K562 (cell line): ENCODE data around the gene GTPBP2. TPM values are rescaled to one million over a fixed set of nuclear protein-coding genes. Genes with fewer than 3 reads are reported as not detected.

Experiments used
- CHD4 ChIP-seq: fragments of 200-600 bp; sonication (generic); IDR thresholded peaks from 3 replicates; pipeline ENCODE4 v1.6.1; 2012; ENCODE audit warnings: low read depth, mild to moderate bottlenecking, mixed read lengths, low read length, inconsistent platforms; ENCODE audit not compliant: insufficient read depth, insufficient replicate concordance, poor library complexity, severe bottlenecking
- FOXA3 ChIP-seq, 2 experiments: fragments of 450-650 bp in 1 of 2; sonication (generic) in 1 of 2; formaldehyde crosslinking; IDR thresholded peaks in 1 of 2; conservative IDR thresholded peaks in 1 of 2; 2 replicates each; pipeline versions ENCODE4 v1.4.0 to v1.8.0; 2020 to 2022; ENCODE audit warnings: mild to moderate bottlenecking in 2 of 2, missing genetic modification reagents in 1 of 2
- GTF2E2 ChIP-seq: fragments of 200-800 bp; sonication (Bioruptor generic); IDR thresholded peaks from 2 replicates; pipeline ENCODE4 v1.6.1; 2016; ENCODE audit warnings: missing genetic modification characterization, missing compliant biosample characterization
- NFATC3 ChIP-seq: fragments of 450-650 bp; IDR thresholded peaks from 2 replicates; pipeline ENCODE4 v1.6.1; 2017; ENCODE audit warnings: mild to moderate bottlenecking
- NUFIP1 ChIP-seq: fragments of 450-650 bp; IDR thresholded peaks from 2 replicates; pipeline ENCODE4 v1.6.1; 2018; ENCODE audit not compliant: partially characterized antibody
- PHTF2 ChIP-seq: fragments of 250-450 bp; sonication (Bioruptor Pico); IDR thresholded peaks from 2 replicates; pipeline ENCODE4 v1.5.0; 2021; ENCODE audit warnings: mild to moderate bottlenecking
- PURB ChIP-seq: sonication (generic); formaldehyde crosslinking; IDR thresholded peaks from 2 replicates; pipeline ENCODE4 v1.9.0; 2021; ENCODE audit warnings: low read depth, mild to moderate bottlenecking, missing genetic modification reagents
- TAF7 ChIP-seq: fragments of 450-650 bp; IDR thresholded peaks from 2 replicates; pipeline ENCODE4 v1.6.1; 2016; ENCODE audit warnings: missing genetic modification characterization, missing compliant biosample characterization
- TCFL5 ChIP-seq: fragments of 250-450 bp; sonication (Bioruptor Pico); conservative IDR thresholded peaks from 2 replicates; pipeline ENCODE4 v1.6.1; 2021; ENCODE audit warnings: mild to moderate bottlenecking, moderate library complexity, matching md5 sums
- ZC3H11A ChIP-seq: IDR thresholded peaks from 2 replicates; pipeline ENCODE4 v1.6.1; 2012; ENCODE audit warnings: low read depth, low read length, improper control_type of control experiment
- ZNF395 ChIP-seq: fragments of 200-800 bp; sonication (Bioruptor generic); IDR thresholded peaks from 2 replicates; pipeline ENCODE4 v1.6.1; 2017; ENCODE audit warnings: missing genetic modification characterization, missing compliant biosample characterization
- ZNF445 ChIP-seq: fragments of 250-450 bp; sonication (Bioruptor Pico); IDR thresholded peaks from 2 replicates; pipeline ENCODE4 v1.4.0; 2020; ENCODE audit warnings: low read depth, mild to moderate bottlenecking, moderate library complexity
- ZNF695 ChIP-seq: fragments of 450-650 bp; formaldehyde crosslinking; IDR thresholded peaks from 2 replicates; pipeline ENCODE4 v1.4.0; 2020; ENCODE audit warnings: mild to moderate bottlenecking, moderate library complexity
- polyA plus RNA-seq, 8 experiments: library from polyadenylated mRNA; depleted of rRNA in 4 of 8; stranded (reverse) in 5 of 8; unstranded in 3 of 8; fragments of >200 nt; fragmentation: Nextera tagmentation in 2 of 8; fragmentation: Illumina TruSeq in 1 of 8; extraction: Ambion mirVana in 2 of 8; extraction: Trizol in 1 of 8; gene quantifications; 2 replicates each; pipeline versions ENCODE4 v1.2.1 to v1.2.3, GENCODE V29; 2011 to 2014; ENCODE audit warnings: inconsistent platforms in 1 of 8, missing spikeins in 1 of 8
- total RNA-seq, 7 experiments: library from RNA; depleted of rRNA in 6 of 7; stranded (reverse); fragments of >200 nt in 6 of 7; fragmentation: Illumina TruSeq in 2 of 7; extraction: Trizol in 2 of 7; gene quantifications; 2 replicates each; pipeline versions ENCODE4 v1.2.1 to v1.2.3, GENCODE V29; 2011 to 2021; ENCODE audit warnings: low replicate concordance in 1 of 7
- TF ChIP-seq, protein P1 (sequence below): sonication (generic); formaldehyde crosslinking; IDR thresholded peaks from 2 replicates; pipeline ENCODE4 v1.8.0; 2023; ENCODE audit warnings: missing genetic modification reagents, mild to moderate bottlenecking, borderline replicate concordance
- TF ChIP-seq, protein P2 (sequence below): fragments of 450-650 bp; IDR thresholded peaks from 2 replicates; pipeline ENCODE4 v1.7.1; 2018; ENCODE audit warnings: mild to moderate bottlenecking, low read depth; ENCODE audit not compliant: partially characterized antibody

The GTPBP2 gene
- total and polyA plus RNA-seq, 9 of the 15 experiments (the other 6 are each of a cell fraction or from before 2014, with no cell fraction given) = 48.4 to 196 (median 111) TPM

- TF ChIP-seq ZNF695 (CRISPR knock-in tag) (0 out of 2 replicates have a peak, but pooled peaks have one; percentile 57), PURB (CRISPR knock-in tag) (no peak), ZNF445 (CRISPR knock-in tag) (peak; percentile 21; the same call in 1 of the 2 replicates), CHD4 (no peak), NUFIP1 (no peak), TCFL5 (CRISPR knock-in tag) (no peak), ZC3H11A (no peak), GTF2E2 (tag) (no peak), TAF7 (tag) (peak; percentile 74), ZNF395 (CRISPR knock-in tag) (no peak), FOXA3 (CRISPR knock-in tag; conservative IDR thresholded peaks at IDR 0.05 in 1 of 2, IDR thresholded peaks at IDR 0.05 in 1 of 2) (peak; percentile 26 to 56; a peak in 2 of 4 replicates), NFATC3 (peak; percentile 78; the same call in 1 of the 2 replicates), PHTF2 (CRISPR knock-in tag) (peak; percentile 71; the same call in 1 of the 2 replicates)
- TF ChIP-seq, protein P1, sequence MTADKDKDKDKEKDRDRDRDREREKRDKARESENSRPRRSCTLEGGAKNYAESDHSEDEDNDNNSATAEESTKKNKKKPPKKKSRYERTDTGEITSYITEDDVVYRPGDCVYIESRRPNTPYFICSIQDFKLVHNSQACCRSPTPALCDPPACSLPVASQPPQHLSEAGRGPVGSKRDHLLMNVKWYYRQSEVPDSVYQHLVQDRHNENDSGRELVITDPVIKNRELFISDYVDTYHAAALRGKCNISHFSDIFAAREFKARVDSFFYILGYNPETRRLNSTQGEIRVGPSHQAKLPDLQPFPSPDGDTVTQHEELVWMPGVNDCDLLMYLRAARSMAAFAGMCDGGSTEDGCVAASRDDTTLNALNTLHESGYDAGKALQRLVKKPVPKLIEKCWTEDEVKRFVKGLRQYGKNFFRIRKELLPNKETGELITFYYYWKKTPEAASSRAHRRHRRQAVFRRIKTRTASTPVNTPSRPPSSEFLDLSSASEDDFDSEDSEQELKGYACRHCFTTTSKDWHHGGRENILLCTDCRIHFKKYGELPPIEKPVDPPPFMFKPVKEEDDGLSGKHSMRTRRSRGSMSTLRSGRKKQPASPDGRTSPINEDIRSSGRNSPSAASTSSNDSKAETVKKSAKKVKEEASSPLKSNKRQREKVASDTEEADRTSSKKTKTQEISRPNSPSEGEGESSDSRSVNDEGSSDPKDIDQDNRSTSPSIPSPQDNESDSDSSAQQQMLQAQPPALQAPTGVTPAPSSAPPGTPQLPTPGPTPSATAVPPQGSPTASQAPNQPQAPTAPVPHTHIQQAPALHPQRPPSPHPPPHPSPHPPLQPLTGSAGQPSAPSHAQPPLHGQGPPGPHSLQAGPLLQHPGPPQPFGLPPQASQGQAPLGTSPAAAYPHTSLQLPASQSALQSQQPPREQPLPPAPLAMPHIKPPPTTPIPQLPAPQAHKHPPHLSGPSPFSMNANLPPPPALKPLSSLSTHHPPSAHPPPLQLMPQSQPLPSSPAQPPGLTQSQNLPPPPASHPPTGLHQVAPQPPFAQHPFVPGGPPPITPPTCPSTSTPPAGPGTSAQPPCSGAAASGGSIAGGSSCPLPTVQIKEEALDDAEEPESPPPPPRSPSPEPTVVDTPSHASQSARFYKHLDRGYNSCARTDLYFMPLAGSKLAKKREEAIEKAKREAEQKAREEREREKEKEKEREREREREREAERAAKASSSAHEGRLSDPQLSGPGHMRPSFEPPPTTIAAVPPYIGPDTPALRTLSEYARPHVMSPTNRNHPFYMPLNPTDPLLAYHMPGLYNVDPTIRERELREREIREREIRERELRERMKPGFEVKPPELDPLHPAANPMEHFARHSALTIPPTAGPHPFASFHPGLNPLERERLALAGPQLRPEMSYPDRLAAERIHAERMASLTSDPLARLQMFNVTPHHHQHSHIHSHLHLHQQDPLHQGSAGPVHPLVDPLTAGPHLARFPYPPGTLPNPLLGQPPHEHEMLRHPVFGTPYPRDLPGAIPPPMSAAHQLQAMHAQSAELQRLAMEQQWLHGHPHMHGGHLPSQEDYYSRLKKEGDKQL (CRISPR knock-in tag) = peak; percentile 68; the same call in 1 of the 2 replicates
- TF ChIP-seq, protein P2, sequence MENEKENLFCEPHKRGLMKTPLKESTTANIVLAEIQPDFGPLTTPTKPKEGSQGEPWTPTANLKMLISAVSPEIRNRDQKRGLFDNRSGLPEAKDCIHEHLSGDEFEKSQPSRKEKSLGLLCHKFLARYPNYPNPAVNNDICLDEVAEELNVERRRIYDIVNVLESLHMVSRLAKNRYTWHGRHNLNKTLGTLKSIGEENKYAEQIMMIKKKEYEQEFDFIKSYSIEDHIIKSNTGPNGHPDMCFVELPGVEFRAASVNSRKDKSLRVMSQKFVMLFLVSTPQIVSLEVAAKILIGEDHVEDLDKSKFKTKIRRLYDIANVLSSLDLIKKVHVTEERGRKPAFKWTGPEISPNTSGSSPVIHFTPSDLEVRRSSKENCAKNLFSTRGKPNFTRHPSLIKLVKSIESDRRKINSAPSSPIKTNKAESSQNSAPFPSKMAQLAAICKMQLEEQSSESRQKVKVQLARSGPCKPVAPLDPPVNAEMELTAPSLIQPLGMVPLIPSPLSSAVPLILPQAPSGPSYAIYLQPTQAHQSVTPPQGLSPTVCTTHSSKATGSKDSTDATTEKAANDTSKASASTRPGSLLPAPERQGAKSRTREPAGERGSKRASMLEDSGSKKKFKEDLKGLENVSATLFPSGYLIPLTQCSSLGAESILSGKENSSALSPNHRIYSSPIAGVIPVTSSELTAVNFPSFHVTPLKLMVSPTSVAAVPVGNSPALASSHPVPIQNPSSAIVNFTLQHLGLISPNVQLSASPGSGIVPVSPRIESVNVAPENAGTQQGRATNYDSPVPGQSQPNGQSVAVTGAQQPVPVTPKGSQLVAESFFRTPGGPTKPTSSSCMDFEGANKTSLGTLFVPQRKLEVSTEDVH = peak; percentile 52
These were observed 2.0 kb upstream of the GTPBP2 start (continued) for GRCh38 chr6:43630980-43631619.
